HG03108 (cell line): ENCODE results near the gene UNKL.

Experiments used
- ATAC-seq: cut with Tn5 transposase; IDR thresholded peaks from one replicate; pipeline ENCODE4 v1.9.1; 2021; ENCODE audit warnings: moderate library complexity; ENCODE audit not compliant: unreplicated experiment

UNKL gene

DNA sequence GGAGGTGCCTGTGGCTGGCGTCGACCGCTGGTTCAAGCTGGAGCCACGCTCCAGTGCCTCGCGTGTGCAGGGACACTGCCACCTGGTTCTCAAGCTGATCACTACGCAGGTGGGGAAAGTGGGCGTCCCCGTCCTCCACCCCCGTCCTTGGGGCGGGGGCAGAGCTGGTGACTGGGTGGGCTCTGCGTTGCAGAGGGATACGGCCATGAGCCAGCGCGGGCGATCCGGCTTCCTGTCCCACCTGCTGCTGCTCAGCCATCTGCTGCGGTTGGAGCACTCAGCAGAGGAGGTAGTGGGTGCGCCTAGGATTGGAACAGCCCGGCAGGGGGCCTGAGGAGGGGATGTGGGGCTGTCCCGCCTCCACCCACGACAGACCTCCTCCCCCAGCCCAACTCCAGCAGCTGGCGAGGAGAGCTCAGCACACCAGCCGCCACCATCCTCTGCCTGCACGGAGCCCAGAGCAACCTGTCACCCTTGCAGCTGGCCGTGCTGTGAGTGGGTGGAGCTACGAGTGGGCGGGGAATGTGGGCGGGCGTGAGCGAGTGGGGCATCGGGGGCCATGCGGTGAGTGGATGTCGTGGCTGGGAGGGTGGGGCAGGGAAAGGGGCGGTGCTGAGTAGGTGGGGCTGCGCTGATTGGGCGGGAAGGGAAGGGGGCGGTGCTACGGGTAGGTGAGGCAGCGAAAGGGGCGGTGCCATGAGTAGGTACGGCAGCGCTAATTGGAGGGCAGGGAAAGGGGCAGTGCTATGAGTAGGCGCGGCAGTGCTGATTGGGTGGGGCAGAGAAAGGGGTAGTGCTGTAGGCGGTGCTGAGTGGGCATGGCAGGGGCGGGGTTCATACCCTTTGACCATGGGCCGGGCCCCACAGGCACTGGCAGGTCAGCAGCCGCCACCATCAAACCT, 71.7 kb downstream of the UNKL start:
- ATAC-seq: peak; percentile 91

DNA sequence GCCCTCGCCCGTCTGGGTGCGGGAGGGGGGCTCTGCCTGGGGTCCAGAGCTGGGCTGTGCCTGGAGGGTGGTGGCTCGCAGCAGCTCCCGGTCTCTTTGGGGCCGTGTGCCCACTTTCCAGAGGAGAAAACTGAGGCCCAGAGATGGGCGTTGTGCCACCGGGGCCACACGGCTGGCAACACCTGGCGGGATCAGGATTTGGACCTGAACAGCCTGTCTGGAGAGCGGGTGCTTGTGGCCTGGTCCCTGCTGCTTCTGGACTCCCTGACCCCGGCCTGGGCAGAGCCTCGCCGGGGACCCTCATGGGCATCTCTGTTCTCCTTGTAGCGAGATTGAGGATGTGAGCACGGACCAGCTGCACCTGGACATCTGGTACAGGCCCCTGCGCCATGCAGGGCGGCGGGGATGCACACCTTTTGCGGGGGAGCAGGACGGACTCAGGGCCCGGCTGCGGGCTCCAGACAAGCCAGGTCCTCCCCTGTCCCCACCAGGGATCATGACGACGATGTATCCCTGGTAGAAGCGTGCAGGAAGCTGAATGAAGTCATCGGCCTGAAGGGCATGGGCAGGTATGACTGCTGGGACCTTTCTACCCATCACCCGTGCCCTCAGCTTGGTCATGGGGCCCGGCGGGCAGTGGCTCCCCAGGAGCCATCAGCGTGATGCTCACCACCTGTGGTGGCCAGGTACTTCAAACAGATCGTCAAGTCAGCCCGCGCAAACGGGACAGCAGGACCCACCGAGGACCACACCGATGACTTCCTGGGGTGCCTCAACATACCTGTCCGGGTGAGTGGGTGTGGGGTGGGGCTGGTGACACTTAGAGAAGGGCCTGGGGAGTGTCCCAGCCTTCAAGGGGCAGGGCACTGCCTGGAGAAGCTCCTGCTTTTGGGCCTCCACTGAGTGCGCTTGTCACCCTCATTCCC, 72.7 kb downstream of the UNKL start:
- ATAC-seq: no peak

DNA sequence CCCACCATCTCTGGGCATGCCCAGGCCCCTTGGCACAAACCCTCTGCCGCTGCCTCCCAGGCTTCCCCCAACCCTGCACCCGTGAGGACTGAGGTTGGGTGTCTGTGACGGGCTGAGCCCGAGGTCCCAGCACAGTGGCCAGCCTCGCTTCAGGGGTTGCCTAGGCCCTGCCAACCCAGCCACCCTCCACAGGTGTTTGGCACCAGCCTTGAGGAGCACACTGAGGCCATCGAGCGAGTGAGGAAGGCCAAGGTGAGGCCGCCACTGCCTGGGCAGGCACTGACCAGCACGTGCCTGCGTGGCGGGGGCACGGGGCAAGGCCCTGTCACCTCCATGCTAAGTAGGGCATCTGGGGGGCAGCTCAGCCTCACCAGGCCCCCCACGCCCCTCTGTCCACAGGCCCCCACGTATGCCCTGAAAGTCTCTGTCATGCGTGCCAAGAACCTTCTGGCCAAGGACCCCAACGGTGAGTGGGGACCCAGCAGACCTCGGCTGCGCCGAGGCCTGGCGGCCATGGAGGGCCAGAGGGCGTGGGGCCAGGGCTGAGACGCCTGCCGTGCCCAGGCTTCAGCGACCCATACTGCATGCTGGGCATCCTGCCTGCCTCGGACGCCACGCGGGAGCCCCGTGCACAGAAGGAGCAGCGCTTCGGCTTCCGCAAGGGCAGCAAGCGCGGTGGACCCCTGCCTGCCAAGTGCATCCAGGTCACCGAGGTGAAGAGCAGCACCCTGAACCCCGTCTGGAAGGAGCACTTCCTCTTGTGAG, 73.6 kb downstream of the UNKL start:
- no peak for ATAC-seq

DNA sequence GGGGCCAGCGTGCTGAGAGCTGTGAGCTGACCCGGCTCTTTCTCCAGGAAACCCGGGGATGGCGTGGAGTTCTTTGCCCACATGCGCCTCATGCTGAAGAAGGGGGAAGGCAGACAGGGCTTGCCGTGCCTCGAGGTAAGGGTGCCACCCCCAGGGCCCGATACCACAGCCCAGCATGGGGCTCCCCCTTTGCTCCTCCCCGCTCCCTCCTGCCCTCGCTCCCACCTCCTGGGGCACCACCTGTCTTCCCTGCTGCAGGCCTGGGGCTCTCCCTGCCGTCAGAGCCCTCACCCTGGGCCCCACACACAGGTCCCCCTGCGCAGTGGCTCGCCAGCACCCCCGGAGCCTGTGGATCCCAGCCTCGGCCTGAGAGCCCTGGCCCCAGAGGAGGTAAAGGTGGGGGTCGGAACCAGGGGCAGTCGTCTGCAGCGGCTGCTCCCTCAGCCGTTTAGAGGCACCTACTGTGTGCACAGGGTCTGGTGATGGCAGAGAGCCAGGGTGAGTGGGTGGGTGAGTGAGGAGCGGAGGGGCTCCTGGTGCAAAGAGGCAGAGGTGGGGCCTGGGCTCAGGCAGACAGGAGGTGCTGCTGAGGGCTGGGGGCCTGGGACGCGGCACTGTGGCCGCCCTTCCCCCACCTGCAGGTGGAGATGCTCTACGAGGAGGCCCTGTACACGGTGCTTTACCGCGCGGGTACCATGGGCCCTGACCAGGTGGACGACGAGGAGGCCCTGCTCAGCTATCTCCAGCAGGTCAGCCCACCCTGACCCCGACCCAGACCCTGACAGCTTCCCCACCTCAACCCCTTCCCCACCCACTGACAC, 75.4 kb downstream of the UNKL start:
- no peak for ATAC-seq

DNA sequence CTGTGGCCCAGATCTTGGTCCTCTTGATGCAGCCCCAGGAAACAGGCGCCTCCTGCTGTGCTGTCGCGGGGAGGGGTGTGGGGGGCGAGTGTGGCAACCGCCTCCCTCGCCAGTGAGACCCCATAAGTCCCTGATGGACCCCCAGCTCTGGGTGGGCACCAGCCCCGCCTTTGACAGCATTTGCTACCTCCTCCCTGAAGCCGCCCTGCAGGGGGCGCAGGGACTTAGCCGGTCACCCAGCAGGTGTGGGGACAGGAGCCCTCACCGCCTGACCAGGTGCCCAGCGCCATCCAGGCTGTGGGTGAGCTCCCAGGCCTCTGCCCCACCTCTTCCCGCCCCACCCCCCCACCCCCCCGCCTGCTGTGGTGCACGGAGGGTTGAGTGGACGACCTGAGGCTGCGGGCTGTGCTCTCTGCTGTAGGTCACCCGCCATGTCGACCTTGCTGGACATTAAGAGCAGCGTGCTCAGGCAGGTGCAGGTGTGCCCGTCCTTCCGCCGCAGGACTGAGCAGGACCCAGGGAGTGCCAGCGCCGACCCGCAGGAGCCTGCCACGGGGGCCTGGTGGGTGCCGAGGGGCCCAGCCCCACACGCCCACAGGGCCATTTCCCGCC, 76.3 kb downstream of the UNKL start:
- no peak for ATAC-seq

DNA sequence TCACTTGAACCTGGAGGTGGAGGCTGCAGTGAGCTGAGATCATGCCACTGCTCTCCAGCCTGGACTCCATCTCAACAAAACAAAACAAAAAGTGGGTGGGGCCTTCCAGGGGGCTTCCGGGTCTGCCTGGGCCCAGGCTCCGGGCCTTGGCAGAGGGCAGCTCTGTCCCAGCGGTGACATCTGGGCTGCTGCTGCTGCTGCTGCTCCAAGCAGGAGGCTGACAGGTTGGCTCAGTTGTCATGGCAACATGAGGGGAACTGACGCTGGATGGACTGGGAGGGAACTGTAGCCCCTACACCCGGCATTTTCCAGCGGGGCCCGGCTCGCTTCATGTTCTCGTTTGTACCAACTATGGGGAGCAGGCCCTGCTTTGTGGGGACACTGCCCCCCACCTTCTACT, 77.0 kb downstream of the UNKL start:
- no peak for ATAC-seq

GRCh38 chr16:1336619-1337018, 77.9 kb downstream of the UNKL start:
- ATAC-seq: no peak

DNA sequence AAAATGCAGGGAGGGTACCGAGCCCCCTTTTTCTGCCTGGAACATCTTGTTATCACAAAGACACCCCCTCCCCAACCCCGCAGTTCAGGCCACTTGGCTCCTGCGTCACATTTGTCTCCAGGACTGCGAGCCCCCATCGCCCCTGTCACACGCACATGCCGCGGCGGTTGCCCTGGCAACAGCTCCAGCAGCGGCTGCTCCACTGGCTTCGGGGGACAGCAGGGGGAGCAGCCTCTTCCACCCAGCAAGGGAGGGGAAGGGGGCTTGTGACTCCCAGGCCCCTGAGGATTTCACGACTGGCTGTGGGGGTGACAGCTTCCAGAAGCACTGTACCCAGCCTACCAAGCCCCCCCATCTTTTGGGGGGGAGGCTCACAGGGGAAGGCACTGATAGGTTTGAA, 78.5 kb downstream of the UNKL start:
- no peak for ATAC-seq

DNA sequence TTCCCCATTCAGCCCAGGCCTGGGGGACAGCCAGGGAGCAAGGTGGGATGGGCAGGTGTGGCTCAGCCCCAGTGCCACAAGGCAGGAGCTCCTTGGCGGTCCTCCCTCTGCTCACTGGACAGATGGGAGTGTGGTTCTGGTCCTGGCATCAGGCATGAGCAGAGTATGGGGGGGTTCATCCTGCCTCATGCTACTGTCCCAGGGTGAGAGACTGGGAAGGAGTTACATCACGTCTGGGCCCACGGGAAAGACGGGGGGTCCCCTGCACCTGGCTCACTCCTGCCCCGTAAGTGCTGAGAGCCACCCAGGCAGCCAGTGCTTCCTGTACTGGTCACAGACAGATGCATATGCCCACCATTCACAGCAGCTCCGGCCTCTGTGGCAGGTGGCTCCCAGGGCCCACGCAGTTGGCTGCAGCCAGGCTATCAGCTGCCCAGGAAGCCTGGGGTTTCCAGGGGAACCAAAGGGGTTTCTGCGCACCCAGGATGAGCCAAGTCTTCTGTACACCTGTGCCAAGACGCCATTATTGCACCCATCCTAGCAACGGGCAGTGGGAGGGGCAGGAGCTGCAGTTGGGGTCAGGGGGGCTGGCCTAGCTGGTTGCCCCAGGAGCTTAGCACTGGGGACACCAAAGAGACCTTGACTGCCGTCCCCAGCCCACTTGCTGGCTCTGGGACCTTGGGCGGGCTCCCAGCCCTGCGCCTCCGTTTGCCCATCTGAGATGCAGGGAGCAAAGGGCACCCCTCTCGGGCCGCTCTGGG, 79.1 kb downstream of the UNKL start:
- no peak for ATAC-seq

DNA sequence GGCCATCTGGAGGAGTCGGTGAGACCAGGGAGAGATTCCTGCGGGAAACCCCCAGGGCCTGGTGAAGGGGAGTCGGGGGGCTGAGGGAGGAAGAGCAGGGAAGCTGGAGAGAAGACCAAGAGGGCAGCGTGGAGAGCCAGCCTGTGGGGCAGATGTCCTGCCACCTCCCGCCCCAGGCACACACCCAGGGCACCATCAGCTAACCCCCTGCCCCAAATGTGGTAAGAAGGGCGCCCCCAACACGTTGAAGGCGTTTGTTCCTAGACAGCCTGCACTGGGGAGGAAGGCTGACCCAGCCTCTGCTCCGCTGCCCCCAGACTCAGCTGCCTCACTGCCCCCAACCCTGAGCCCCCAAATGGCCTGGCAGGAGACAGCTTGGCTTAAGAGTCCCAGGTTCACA, 79.8 kb downstream of the UNKL start:
- no peak for ATAC-seq

- no peak for ATAC-seq
Measured at GRCh38 chr16:1333854-1334700, 80.4 kb downstream of the UNKL start.

DNA sequence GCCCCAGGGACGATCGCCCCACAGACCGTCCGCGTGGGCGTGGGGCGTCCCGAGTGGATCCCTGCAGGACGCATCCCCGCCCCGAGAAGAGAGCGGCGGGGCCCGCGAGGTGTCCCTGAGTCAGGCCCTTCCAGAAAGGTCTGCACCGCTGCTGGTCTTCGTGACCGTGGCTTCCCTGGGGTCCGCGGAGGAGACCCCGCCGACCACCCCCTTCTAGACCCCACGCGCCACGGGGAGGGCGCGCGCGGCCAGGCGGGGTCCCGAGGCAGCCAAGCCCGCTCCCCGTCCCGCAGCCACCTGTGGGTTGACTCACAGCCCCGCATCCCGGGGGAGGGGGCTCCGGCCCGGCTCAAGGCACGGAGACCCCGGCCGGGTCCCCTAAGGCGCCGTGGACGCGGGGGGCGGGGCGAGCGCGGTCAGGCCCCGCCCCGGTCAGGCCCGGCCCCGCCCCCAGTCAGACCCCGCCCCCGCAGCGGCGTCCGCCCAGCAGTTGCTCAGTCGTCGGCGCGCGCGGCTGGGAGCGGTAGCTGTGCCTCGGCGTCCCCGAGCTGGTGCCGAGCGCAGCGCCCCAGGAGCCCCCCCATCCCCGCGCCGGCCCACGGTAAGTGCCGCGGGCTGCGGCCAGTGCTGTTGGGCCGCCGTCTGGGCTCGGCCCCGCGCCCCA, 81.2 kb downstream of the UNKL start, which contains the start of gene BAIAP3:
Gene BAIAP3 (plus strand): TSS at position 497 of the 664 bp plus-strand sequence. CDS start 4,905 bp downstream, outside the sequence.
- no peak for ATAC-seq

- ATAC-seq: no peak
Measured at GRCh38 chr16:1332618-1333148, 81.8 kb downstream of the UNKL start.

DNA sequence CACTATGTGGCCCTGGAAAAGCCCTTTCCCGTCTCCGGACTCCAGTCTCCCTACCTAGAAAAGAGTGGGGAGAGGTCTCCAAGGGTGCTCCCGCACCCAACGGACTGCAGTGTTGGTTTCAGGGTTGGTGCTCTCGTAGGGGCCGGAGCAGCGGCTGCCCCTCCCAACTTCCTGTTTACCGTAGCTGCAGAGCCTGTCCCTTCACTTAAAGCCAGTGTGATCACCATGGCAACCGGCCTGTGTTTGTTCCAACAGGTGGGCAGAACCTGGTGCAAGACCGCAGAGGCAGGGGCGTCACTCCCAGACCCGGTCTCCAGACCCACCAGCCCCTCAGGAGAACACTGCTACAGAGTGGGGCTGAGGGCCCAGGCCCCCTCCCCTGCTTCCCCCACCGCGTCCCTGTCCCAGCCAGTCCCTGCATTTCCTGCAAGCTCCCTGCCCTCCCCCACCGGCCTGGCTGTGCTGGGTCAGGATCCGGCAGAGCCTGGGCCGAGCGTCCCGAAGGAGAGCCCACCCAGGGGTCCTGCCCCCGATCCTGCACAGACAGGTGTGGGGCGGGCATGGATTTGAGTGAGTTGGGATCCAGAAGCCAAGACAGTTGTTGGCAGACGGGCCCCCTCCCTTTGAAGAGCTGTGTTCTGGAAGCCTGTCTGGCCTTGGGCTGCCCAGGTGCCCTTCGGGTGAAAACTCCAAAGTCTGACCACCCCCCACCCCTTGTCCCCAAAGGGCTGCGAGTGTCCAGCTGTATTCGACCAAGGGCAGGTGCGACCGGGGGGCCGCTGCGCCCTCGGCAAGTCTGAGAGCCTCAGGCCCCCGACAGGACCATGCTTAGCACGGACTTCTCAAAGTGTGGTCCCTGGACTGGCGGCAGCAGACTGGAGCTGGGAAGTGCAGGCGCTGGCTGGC, 82.5 kb downstream of the UNKL start:
- ATAC-seq: no peak

- no peak for ATAC-seq
Measured at GRCh38 chr16:1330931-1331711, 83.4 kb downstream of the UNKL start.
